Spleen (tissue), 11 donors: ENCODE measurements around the gene FOLR3. TPM values are rescaled to one million over a fixed set of nuclear protein-coding genes. Genes with fewer than 3 reads are reported as not detected.

Source experiments
- DNase-seq: peaks from one replicate; pipeline ENCODE4 v3.0.0-alpha.2; 2020
- H3K27ac ChIP-seq, 8 donors: fragments of 200-600 bp; sonication (generic) in 7 of 8; 1 replicate in 4 of 8; 2 replicates in 4 of 8; pipeline versions ENCODE4 v1.5.0 to v1.8.0; 2016 to 2021; ENCODE audit warnings: inconsistent platforms in 4 of 8, mild to moderate bottlenecking in 4 of 8, moderate library complexity in 1 of 8
- H3K27me3 ChIP-seq, 7 donors: fragments of 200-600 bp; sonication (generic) in 6 of 7; replicated peaks in 1 of 7; 1 replicate in 4 of 7; 2 replicates in 3 of 7; pipeline versions ENCODE4 v1.5.0 to v1.8.0; 2016 to 2021; ENCODE audit warnings: inconsistent platforms in 3 of 7, mild to moderate bottlenecking in 1 of 7
- H3K36me3 ChIP-seq, 6 donors: fragments of 200-600 bp; sonication (generic) in 5 of 6; 1 replicate in 4 of 6; 2 replicates in 2 of 6; pipeline versions ENCODE4 v1.5.0 to v1.8.0; 2016 to 2021; ENCODE audit warnings: inconsistent platforms in 2 of 6
- H3K4me1 ChIP-seq, 6 donors: fragments of 200-600 bp; sonication (generic) in 5 of 6; 1 replicate in 3 of 6; 2 replicates in 3 of 6; pipeline versions ENCODE4 v1.5.0 to v1.8.0; 2016 to 2021; ENCODE audit warnings: inconsistent platforms in 3 of 6
- H3K4me3 ChIP-seq, 8 donors: fragments of 200-600 bp; sonication (generic) in 7 of 8; 1 replicate in 4 of 8; 2 replicates in 4 of 8; pipeline versions ENCODE4 v1.5.0 to v1.8.0; 2016 to 2021; ENCODE audit warnings: inconsistent platforms in 4 of 8, mild to moderate bottlenecking in 4 of 8, moderate library complexity in 2 of 8
- H3K9me3 ChIP-seq, 8 donors: fragments of 200-600 bp; sonication (generic) in 7 of 8; 1 replicate in 4 of 8; 2 replicates in 4 of 8; pipeline versions ENCODE4 v1.5.0 to v1.8.0; 2016 to 2021; ENCODE audit warnings: inconsistent platforms in 4 of 8
- POLR2A ChIP-seq, 3 donors: fragments of 450-650 bp; IDR thresholded peaks; one replicate each; pipeline ENCODE4 v1.5.1; 2017; ENCODE audit warnings: antibody characterized with exemption in 3 of 3, mild to moderate bottlenecking in 1 of 3
- POLR2AphosphoS5 ChIP-seq, 3 donors: sonication (generic); formaldehyde crosslinking; IDR thresholded peaks; one replicate each; pipeline ENCODE4 v1.5.1; 2017; ENCODE audit warnings: antibody characterized with exemption in 3 of 3
- WGBS, 5 donors: extraction: QIAGEN DNeasy Blood & Tissue Kit in 3 of 5; methylation state at CpG; one replicate each; pipeline versions ENCODE4 v1.1.5 to v1.1.7; 2013 to 2018; 5-methylcytosine and 5-hydroxymethylcytosine counted together
- intact Hi-C: fragments of 100-400 bp; cut with DNase I; formaldehyde crosslinking; loops from one replicate; pipeline ENCODE4 v1.15.0; 2023; ENCODE audit warnings: low total_unique reads
- polyA plus RNA-seq, 3 donors: library from polyadenylated mRNA; stranded (reverse); fragments of 200-250 nt; gene quantifications; one replicate each; pipeline ENCODE4 v1.2.1, GENCODE V29; 2013
- total RNA-seq, 7 donors: library from RNA; depleted of rRNA in 3 of 7; stranded (reverse); fragments of >200 nt in 3 of 7; fragmentation: NEBNext Ultra II Directional in 4 of 7; extraction: Animal tissue kit (Norgen Biotek cat#: 25700) in 4 of 7; gene quantifications; one replicate each; pipeline versions ENCODE4 v1.1.0 to v1.2.1, GENCODE V29; 2016 to 2021
- TF ChIP-seq, protein P1 (sequence below), 11 experiments: fragments of 200-600 bp in 7 of 11; fragments of 450-650 bp in 4 of 11; sonication (generic) in 4 of 11; IDR thresholded peaks in 8 of 11; conservative IDR thresholded peaks in 3 of 11; 1 replicate in 7 of 11; 2 replicates in 4 of 11; pipeline versions ENCODE4 v1.4.0 to v1.8.0; 2016 to 2021; ENCODE audit warnings: antibody characterized with exemption in 11 of 11, inconsistent platforms in 4 of 11, mild to moderate bottlenecking in 1 of 11
- donor health status: healthy with polysubstance abuse.
- donor health status: DM: no; HTN: no; CAD: no; lungs with moderate emphysema.
- donor health status: DM: no; HTN: no; CAD: no.
- donor health status: Bipolar disorder and iron deficiency.
- donor health status: healthy.
- donor health status: DM: no; HTN: no; CAD: no.
- donor health status: DM: yes; HTN: yes; CAD: no.

FOLR3 gene
- total and polyA plus RNA-seq, 10 donors, result 0.49 to 43.2 (median 11.9) TPM

DNA sequence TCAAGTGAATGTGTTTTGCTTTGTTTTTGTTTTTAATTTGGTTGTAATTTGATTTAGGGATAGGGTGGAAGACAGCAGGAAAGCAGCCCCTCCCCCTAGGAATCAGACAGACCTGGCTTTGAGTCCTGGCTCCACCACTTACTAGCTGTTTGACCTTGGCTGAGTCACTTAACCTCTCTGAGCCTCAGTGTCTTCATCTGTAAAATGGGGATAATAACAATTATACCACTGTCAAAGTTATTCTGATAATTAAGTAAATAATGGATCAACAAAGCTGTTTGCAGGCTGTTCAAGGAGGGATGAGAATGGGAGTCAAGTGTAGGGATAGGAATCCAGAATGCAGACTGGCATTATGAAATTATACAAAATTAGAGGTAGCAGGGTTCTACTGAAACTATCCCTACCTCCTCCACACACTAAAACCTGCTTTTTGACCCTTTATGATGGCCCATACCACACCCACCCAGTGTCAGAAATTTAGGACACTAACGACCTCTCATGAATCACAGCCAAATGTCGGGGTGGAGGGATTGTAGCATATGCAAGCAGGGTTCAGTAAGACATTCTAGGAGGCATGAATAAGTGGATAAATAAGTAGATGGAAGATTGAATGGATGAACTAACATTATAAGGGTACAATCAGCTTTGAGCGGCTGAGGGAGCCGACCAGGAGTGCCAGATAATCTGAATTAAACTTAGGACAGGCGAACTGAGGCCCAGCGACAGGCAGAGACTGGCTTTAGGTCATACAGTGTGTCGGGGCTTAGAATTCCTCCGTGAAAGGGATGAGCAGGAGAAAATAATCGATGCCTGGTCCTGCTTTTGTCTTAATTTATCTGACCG, 24.0 kb upstream of the FOLR3 start:
- Histone ChIP-seq H3K9me3 (no peaks in the 10 kb centered on the region), H3K4me1 (peaks cover 5 to 28% (median 17%) of the 10 kb centered on the region in 6 donors), H3K36me3 (peaks cover 0 to 40% (median 5%) of the 10 kb centered on the region in 6 donors), H3K27me3 (no peaks in the 10 kb centered on the region), H3K27ac (peak overlapping the region; percentile 92 to 99 (median 98)), H3K4me3 (peak overlapping the region in 7 of 8 donors; percentile 45 to 77 (median 51))
- intact Hi-C loops, result no loop called here
- WGBS, 5 donors, result 3 to 7% (median 5%) methylated on average over 10 of the region's 10 CpGs
- no peak for DNase-seq
- TF ChIP-seq, protein P1, sequence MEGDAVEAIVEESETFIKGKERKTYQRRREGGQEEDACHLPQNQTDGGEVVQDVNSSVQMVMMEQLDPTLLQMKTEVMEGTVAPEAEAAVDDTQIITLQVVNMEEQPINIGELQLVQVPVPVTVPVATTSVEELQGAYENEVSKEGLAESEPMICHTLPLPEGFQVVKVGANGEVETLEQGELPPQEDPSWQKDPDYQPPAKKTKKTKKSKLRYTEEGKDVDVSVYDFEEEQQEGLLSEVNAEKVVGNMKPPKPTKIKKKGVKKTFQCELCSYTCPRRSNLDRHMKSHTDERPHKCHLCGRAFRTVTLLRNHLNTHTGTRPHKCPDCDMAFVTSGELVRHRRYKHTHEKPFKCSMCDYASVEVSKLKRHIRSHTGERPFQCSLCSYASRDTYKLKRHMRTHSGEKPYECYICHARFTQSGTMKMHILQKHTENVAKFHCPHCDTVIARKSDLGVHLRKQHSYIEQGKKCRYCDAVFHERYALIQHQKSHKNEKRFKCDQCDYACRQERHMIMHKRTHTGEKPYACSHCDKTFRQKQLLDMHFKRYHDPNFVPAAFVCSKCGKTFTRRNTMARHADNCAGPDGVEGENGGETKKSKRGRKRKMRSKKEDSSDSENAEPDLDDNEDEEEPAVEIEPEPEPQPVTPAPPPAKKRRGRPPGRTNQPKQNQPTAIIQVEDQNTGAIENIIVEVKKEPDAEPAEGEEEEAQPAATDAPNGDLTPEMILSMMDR (IDR thresholded peaks at IDR 0.05 in 8 of 11, conservative IDR thresholded peaks at IDR 0.05 in 3 of 11), result no peak
- TF ChIP-seq POLR2A (IDR thresholded peaks at IDR 0.05) (no peak), POLR2AphosphoS5 (IDR thresholded peaks at IDR 0.05) (no peak)

DNA sequence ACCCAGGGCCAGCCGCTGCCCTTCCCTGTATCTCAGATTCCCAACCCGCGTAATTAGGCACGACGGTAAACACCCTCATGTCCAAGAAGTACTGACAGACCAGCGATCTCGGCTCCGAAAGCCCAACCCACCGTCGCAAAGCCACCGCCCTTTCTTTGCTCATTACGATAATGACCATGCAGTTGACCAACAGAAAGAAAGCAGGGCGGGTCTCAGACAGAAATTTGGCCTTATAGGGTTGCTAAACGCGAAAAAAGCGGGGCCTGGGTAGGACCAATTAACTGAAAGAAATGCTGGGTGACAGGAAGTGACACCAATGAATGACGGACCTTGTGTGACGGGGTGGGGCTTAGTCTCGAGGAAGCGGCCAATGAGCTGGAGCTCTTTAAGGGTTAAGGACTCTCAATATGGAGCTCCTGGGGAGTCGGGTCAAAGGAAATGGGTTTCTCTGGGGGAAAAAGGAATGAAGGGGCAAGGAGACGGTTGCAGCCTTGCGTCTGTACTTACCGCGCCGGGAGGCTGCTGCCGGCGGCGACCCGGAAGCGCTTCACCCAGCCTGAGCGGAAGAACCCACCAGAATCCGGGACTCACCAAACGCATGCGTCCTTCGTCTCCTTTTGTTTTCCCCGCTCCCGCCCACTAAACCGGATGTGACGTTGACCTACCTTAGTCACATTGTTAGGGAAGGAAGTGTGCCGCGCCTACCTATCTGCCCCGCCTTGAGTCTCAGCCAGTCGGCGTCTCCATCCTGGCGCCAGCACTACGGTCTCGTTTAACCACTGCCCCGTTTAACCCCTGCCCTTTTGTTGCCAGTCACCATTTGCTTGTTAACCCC, 23.2 kb upstream of the FOLR3 start, which contains the start of gene ANAPC15:
TSS of gene ANAPC15 (minus strand) at position 553 of the 835 bp plus-strand sequence. CDS start 1,419 bp downstream, outside the sequence.
- intact Hi-C loops, result no loop called here

DNA sequence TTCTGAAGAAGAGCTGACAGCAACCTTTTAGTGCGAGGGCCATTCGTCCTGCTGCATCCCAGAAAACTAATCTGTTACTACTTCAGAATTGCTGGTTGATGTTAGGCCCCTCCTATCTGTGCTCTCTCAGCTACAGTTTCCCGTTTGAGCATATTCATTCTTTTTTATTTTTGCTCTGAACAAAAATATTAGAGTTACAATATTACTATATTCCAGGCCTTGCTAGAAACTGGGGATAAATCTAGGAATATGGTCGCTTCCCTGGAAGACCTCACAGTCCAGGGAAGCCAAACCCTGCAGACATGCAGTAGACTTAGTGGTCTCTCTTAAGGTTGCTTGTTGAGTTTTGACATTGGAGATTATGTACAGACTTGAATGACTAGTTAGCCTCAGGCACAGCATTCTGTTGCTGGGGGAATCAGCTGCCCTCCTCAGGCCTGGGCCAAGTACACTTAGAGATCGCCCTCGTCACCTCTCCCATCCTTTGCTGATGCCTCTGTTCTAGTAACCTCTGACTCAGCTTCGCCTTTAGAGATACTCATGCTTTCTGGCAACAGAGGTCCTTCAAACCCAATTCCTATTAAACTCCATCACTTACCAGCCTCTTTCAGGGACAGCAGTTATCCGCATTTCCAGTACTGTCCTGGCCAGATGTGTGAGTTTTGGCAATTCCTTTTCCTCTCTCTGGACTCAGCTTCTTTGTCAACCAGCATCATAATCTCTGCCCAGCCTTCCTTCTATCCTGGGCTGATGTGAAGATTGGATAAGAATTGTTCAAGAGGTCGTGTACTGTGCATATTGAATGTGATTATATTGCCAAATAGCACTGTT, 22.3 kb upstream of the FOLR3 start:
- H3K36me3 ChIP-seq, result peaks cover 0 to 29% (median 5%) of the 10 kb centered on the region in 6 donors
- DNase-seq, result no peak
- 62 to 67% (median 66%) methylated on average over 9 of the region's 9 CpGs for WGBS, 5 donors
- H3K4me1 ChIP-seq, result peaks cover 5 to 36% (median 17%) of the 10 kb centered on the region in 6 donors
- H3K9me3 ChIP-seq, result no peaks in the 10 kb centered on the region
- H3K27me3 ChIP-seq, result no peaks in the 10 kb centered on the region
- intact Hi-C loops, result no loop called here
- peak overlapping the region; percentile 92 to 99 (median 98) for H3K27ac ChIP-seq
- TF ChIP-seq POLR2A (IDR thresholded peaks at IDR 0.05) (no peak), POLR2AphosphoS5 (IDR thresholded peaks at IDR 0.05) (no peak)
- TF ChIP-seq, protein P1 (IDR thresholded peaks at IDR 0.05 in 8 of 11, conservative IDR thresholded peaks at IDR 0.05 in 3 of 11), result no peak
- peak overlapping the region in 7 of 8 donors; percentile 45 to 77 (median 51) for H3K4me3 ChIP-seq

More for the DNA sequence above, 23.2 kb upstream of the FOLR3 start, which contains the start of gene ANAPC15:
- TF ChIP-seq POLR2A (IDR thresholded peaks at IDR 0.05) (peak; percentile 83 to 96 (median 95)), POLR2AphosphoS5 (IDR thresholded peaks at IDR 0.05) (peak; percentile 91 to 100 (median 99))
- TF ChIP-seq, protein P1 (IDR thresholded peaks at IDR 0.05 in 8 of 11, conservative IDR thresholded peaks at IDR 0.05 in 3 of 11), result peak in 3 of 11 experiments; percentile 20 to 35 (median 30)
- Histone ChIP-seq H3K4me3 (peak within 1 kb of the TSS; percentile 30 to 77 (median 48)), H3K36me3 (peaks cover 0 to 37% (median 5%) of the 10 kb centered on the region in 6 donors), H3K4me1 (peaks cover 5 to 33% (median 17%) of the 10 kb centered on the region in 6 donors), H3K9me3 (no peaks in the 10 kb centered on the region), H3K27ac (peak within 1 kb of the TSS; percentile 92 to 99 (median 98)), H3K27me3 (no peaks in the 10 kb centered on the region)
- DNase-seq, result peak; percentile 97
- WGBS, 5 donors, result 0 to 1% (median 0%) methylated on average over 49 of the region's 49 CpGs
